Activated CD4-positive, alpha-beta T cell treated with anti-CD3 and anti-CD28 coated beads for 4 hours (primary cell): ENCODE results near the gene HPN.

Source experiments
- DNase-seq, 2 donors: peaks; one replicate each; pipeline ENCODE4 v3.0.0-alpha.2; 2020

The HPN gene

GRCh38 chr19:35108730-35109129 lies 67.2 kb downstream of the HPN start:
- no peak for DNase-seq

- no peak for DNase-seq
Observed at GRCh38 chr19:35109395-35110112, 68.0 kb downstream of the HPN start.

- no peak for DNase-seq
Observed at GRCh38 chr19:35110974-35111373, 69.5 kb downstream of the HPN start.

GRCh38 chr19:35112995-35113688 lies 71.6 kb downstream of the HPN start:
- DNase-seq, result no peak

GRCh38 chr19:35114353-35115176 lies 73.0 kb downstream of the HPN start:
- DNase-seq, result peak; percentile 56 to 68

GRCh38 chr19:35115177-35115951 lies 73.8 kb downstream of the HPN start, which contains the start of gene FXYD3:
Gene FXYD3, plus strand, starts transcription at chr19:35115823. Its CDS starts 3,554 bp downstream, at chr19:35119377.
- DNase-seq, result no peak
